Endodermal cell (in vitro differentiated cells): Measurements from ENCODE around the gene OLR1. TPM values are rescaled to one million over a fixed set of nuclear protein-coding genes. Genes with fewer than 3 reads are reported as not detected.
A peak's percentile ranks its signal among the peaks of the same experiment; 100 is the strongest.

Experiments
- DNase-seq: peaks from one replicate; pipeline ENCODE4 v3.0.0-alpha.2; 2017
- H3K27ac ChIP-seq: 2 replicates; pipeline ENCODE4 v1.5.1; 2013; ENCODE audit warnings: mild to moderate bottlenecking, low read depth, low read length, moderate library complexity
- H3K27me3 ChIP-seq: 2 replicates; pipeline ENCODE4 v1.6.1; 2013; ENCODE audit warnings: mild to moderate bottlenecking, low read length, moderate library complexity; ENCODE audit not compliant: insufficient read depth, control insufficient read depth, poor library complexity, severe bottlenecking
- H3K36me3 ChIP-seq: 2 replicates; pipeline ENCODE4 v1.7.0; 2013; ENCODE audit warnings: mild to moderate bottlenecking, low read length, moderate library complexity; ENCODE audit not compliant: control insufficient read depth, insufficient read depth
- H3K4me1 ChIP-seq: one replicate; pipeline ENCODE4 v1.7.0; 2013; ENCODE audit warnings: low read length; ENCODE audit not compliant: control insufficient read depth, insufficient read depth
- H3K4me3 ChIP-seq: 2 replicates; pipeline ENCODE4 v1.5.1; 2013; ENCODE audit warnings: mild to moderate bottlenecking, low read length, moderate library complexity
- H3K9ac ChIP-seq: 2 replicates; pipeline ENCODE4 v1.6.1; 2013; ENCODE audit warnings: mild to moderate bottlenecking, low read length, moderate library complexity; ENCODE audit not compliant: poor library complexity, severe bottlenecking; ENCODE audit errors: extremely low read depth
- H3K9me3 ChIP-seq: 2 replicates; pipeline ENCODE4 v1.6.1; 2013; ENCODE audit warnings: mild to moderate bottlenecking, low read length, moderate library complexity; ENCODE audit not compliant: control insufficient read depth
- H3K27ac Mint-ChIP-seq: 2 replicates; pipeline ENCODE4 v1.8.0; 2020; ENCODE audit warnings: mixed read lengths
- H3K27me3 Mint-ChIP-seq: 2 replicates; pipeline ENCODE4 v1.8.0; 2021; ENCODE audit warnings: mild to moderate bottlenecking, mixed read lengths; ENCODE audit not compliant: insufficient read depth
- H3K36me3 Mint-ChIP-seq: 2 replicates; pipeline ENCODE4 v1.8.0; 2020; ENCODE audit warnings: low read depth, mixed read lengths
- H3K4me1 Mint-ChIP-seq: 2 replicates; pipeline ENCODE4 v1.8.0; 2020; ENCODE audit warnings: mixed read lengths
- H3K4me3 Mint-ChIP-seq: 2 replicates; pipeline ENCODE4 v1.8.0; 2020; ENCODE audit warnings: mild to moderate bottlenecking, moderate library complexity, mixed read lengths
- H3K9me3 Mint-ChIP-seq: 2 replicates; pipeline ENCODE4 v1.8.0; 2020; ENCODE audit warnings: mild to moderate bottlenecking, mixed read lengths
- CTCF ChIP-seq: fragments of 200-600 bp; sonication (generic); conservative IDR thresholded peaks from 2 replicates; pipeline ENCODE4 v1.5.0; 2021; ENCODE audit warnings: antibody characterized with exemption, mild to moderate bottlenecking
- WGBS, 2 experiments: methylation state at CpG; one replicate each; pipeline versions ENCODE4 v1.1.5 to v1.1.7; 2013; ENCODE audit warnings: missing lambda C conversion rate in 2 of 2, mixed read lengths in 1 of 2; ENCODE audit not compliant: insufficient coverage in 1 of 2, insufficient read length in 1 of 2; 5-methylcytosine and 5-hydroxymethylcytosine counted together
- total RNA-seq, 2 donors: library from RNA; stranded (reverse); fragmentation: NEBNext Ultra II Directional in 1 of 2; extraction: Animal tissue kit (Norgen Biotek cat#: 25700) in 1 of 2; gene quantifications; 2 replicates in 1 of 2; 3 replicates in 1 of 2; pipeline ENCODE4 v1.2.1, GENCODE V29; 2021

Gene OLR1
- total RNA-seq, 2 donors from 2014 or later: 0.22 TPM; not detected in 1

DNA sequence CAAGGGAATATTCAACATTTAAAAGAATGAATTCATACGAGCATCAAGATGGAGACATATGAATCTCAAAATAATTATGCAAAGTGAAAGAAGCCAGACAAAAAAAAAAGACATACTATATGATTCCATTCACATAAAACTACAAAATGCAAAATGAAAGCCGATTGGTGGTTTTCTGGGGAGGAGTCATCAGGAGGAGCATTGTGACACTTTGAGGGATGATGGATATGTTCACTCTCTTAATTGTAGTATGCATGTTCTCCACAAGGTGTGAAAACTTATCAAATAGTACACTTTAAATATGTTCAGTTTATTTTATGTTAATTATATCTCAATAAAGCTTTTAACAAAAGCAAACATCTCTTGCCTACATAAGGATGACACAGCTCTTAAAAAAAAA lies 13.5 kb downstream of the OLR1 start:
- TF ChIP-seq CTCF: peak; percentile 36

DNA sequence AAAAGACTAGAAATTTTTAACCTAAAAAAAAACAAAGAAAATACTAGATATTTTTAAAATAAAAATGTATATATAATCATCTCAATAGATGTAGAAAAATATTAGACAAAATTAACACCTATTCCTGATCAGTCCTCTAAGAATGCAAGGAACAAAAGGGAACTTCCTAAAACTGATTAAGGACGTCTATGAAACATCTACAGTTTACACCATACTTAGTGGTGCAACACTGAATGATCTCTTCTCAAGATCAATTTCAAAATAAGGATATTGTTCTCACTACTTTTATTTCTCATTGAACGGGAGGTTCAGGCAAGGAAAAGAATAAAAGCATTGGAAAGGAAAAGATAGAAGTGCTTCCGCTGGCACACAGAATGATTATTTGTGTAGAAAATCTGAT lies 16.0 kb downstream of the OLR1 start:
- H3K9ac ChIP-seq: no peak overlapping the region
- H3K9me3 ChIP-seq: no peaks in the 10 kb centered on the region
- Mint-ChIP-seq H3K9me3 (no peaks in the 10 kb centered on the region), H3K4me1 (peaks cover 8% of the 10 kb centered on the region), H3K27ac (no peak overlapping the region), H3K27me3 (no peaks in the 10 kb centered on the region), H3K4me3 (no peak overlapping the region), H3K36me3 (no peaks in the 10 kb centered on the region)
- H3K27ac ChIP-seq: no peak overlapping the region
- WGBS, 2 experiments: 80 to 91% methylated on average over 1 to 3 of the region's 3 CpGs
- no peak for TF ChIP-seq CTCF
- no peaks in the 10 kb centered on the region for H3K27me3 ChIP-seq
- H3K4me3 ChIP-seq: no peak overlapping the region
- no peak for DNase-seq
- no peaks in the 10 kb centered on the region for H3K4me1 ChIP-seq
- H3K36me3 ChIP-seq: no peaks in the 10 kb centered on the region

More for the DNA sequence above, 13.5 kb downstream of the OLR1 start:
- Histone ChIP-seq H3K27ac (no peak overlapping the region), H3K36me3 (no peaks in the 10 kb centered on the region), H3K4me3 (no peak overlapping the region), H3K9ac (no peak overlapping the region), H3K9me3 (no peaks in the 10 kb centered on the region), H3K27me3 (no peaks in the 10 kb centered on the region), H3K4me1 (no peaks in the 10 kb centered on the region)
- no peaks in the 10 kb centered on the region for H3K36me3 Mint-ChIP-seq
- DNase-seq: no peak
- no peak overlapping the region for H3K4me3 Mint-ChIP-seq
- no peak overlapping the region for H3K27ac Mint-ChIP-seq
- no CpG with 5 or more reads among the region's 2 CpGs for WGBS, 2 experiments
- H3K27me3 Mint-ChIP-seq: no peaks in the 10 kb centered on the region
- H3K4me1 Mint-ChIP-seq: peaks cover 11% of the 10 kb centered on the region
- H3K9me3 Mint-ChIP-seq: no peaks in the 10 kb centered on the region

- no peak overlapping the region for H3K27ac ChIP-seq
- Mint-ChIP-seq H3K36me3 (no peaks in the 10 kb centered on the region), H3K27ac (peak overlapping the region; percentile 94), H3K27me3 (no peaks in the 10 kb centered on the region), H3K4me1 (peaks cover 7% of the 10 kb centered on the region), H3K9me3 (no peaks in the 10 kb centered on the region), H3K4me3 (peak overlapping the region; percentile 77)
- no peaks in the 10 kb centered on the region for H3K4me1 ChIP-seq
- H3K4me3 ChIP-seq: peak overlapping the region; percentile 75
- H3K9me3 ChIP-seq: no peaks in the 10 kb centered on the region
- no peak overlapping the region for H3K9ac ChIP-seq
- WGBS, 2 experiments: 80 to 93% methylated on average over 5 to 6 of the region's 6 CpGs
- DNase-seq: no peak
- no peaks in the 10 kb centered on the region for H3K27me3 ChIP-seq
- no peaks in the 10 kb centered on the region for H3K36me3 ChIP-seq
- TF ChIP-seq CTCF: no peak
Observed at GRCh38 chr12:10154145-10154496, 17.8 kb downstream of the OLR1 start.
